GM18511 (cell line): ENCODE measurements around the gene TMEM117.
A peak's percentile ranks its signal among the peaks of the same experiment; 100 is the strongest.

Experiments used
- ATAC-seq: cut with Tn5 transposase; IDR thresholded peaks from one replicate; pipeline ENCODE4 v1.9.1; 2021; ENCODE audit warnings: mild to moderate bottlenecking, moderate library complexity; ENCODE audit not compliant: unreplicated experiment

The TMEM117 gene

GRCh38 chr12:43945983-43946382 lies 110.1 kb downstream of the TMEM117 start:
- ATAC-seq: no peak

- ATAC-seq: no peak
These were observed 115.4 kb downstream of the TMEM117 start for GRCh38 chr12:43951286-43951685.

GRCh38 chr12:43957732-43958372 lies 122.0 kb downstream of the TMEM117 start:
- peak; percentile 99 for ATAC-seq

GRCh38 chr12:43964033-43964432 lies 128.2 kb downstream of the TMEM117 start:
- ATAC-seq: no peak

GRCh38 chr12:43964961-43965360 lies 129.1 kb downstream of the TMEM117 start:
- no peak for ATAC-seq

- ATAC-seq: no peak
These were observed 130.0 kb downstream of the TMEM117 start for GRCh38 chr12:43965899-43966298.

GRCh38 chr12:43968736-43969135 lies 132.9 kb downstream of the TMEM117 start:
- ATAC-seq: no peak

- ATAC-seq: no peak
These were observed 134.0 kb downstream of the TMEM117 start for GRCh38 chr12:43969882-43970281.

- no peak for ATAC-seq
These were observed 137.5 kb downstream of the TMEM117 start for GRCh38 chr12:43973385-43973784.

- ATAC-seq: no peak
These were observed 138.1 kb downstream of the TMEM117 start for GRCh38 chr12:43973993-43974392.

GRCh38 chr12:43976027-43976426 lies 140.1 kb downstream of the TMEM117 start:
- ATAC-seq: no peak

GRCh38 chr12:43978556-43978955 lies 142.7 kb downstream of the TMEM117 start:
- ATAC-seq: no peak

- no peak for ATAC-seq
These were observed 143.6 kb downstream of the TMEM117 start for GRCh38 chr12:43979450-43979849.

- ATAC-seq: no peak
These were observed 144.8 kb downstream of the TMEM117 start for GRCh38 chr12:43980627-43981191.

GRCh38 chr12:43981726-43982125 lies 145.8 kb downstream of the TMEM117 start:
- no peak for ATAC-seq

- no peak for ATAC-seq
These were observed 146.7 kb downstream of the TMEM117 start for GRCh38 chr12:43982544-43982943.

- peak; percentile 98 for ATAC-seq
These were observed 153.1 kb downstream of the TMEM117 start for GRCh38 chr12:43988838-43989560.

GRCh38 chr12:43992856-43993255 lies 157.0 kb downstream of the TMEM117 start:
- ATAC-seq: no peak

GRCh38 chr12:44000309-44000952 lies 164.6 kb downstream of the TMEM117 start:
- ATAC-seq: peak; percentile 99

GRCh38 chr12:44002607-44003006 lies 166.7 kb downstream of the TMEM117 start:
- no peak for ATAC-seq

- ATAC-seq: no peak
These were observed 167.8 kb downstream of the TMEM117 start for GRCh38 chr12:44003721-44004120.
